ENCODE measurements around the gene KCNJ9. TPM values are rescaled to one million over a fixed set of nuclear protein-coding genes. Genes with fewer than 3 reads are reported as not detected.

KCNJ9 gene
- total RNA-seq, 2 experiments from 2014 or later = not detected

DNA sequence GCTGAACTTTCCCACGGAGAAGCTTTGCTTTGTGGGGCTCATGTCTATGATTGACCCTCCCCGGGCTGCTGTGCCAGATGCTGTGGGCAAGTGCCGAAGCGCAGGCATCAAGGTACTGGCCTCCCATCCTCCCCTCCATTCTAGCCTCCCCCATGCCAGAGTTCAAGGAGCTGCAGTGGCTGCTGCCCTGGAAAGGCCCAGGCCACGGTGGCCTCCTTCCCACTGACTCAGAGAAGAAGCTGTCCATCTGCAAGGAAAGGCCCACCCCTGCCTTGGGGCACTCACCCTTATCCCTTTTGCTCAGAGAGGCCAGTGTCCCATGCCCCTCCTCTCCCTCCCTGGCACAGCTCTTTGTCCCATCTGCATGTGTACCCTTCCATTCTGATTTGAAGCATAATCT is 49.1 kb downstream of the KCNJ9 start:
- ATAC-seq (no peak), DNase-seq (no peak)
- Mint-ChIP-seq H3K27ac (no peak overlapping the region), H3K4me1 (ENCODE audit: low read depth) (no peaks in the 10 kb centered on the region), H3K36me3 (ENCODE audit: low read depth) (no peaks in the 10 kb centered on the region), H3K4me3 (no peak overlapping the region), H3K9me3 (no peaks in the 10 kb centered on the region), H3K27me3 (peaks cover 11% of the 10 kb centered on the region)
- ChIA-PET CTCF (no interaction called here), POLR2A (interaction anchor here (0.8 kb wide), 1 partner anchor 21 kb away, joined by 3 read pairs; no protein-coding TSS in a partner anchor)
- TF ChIP-seq, protein P1, sequence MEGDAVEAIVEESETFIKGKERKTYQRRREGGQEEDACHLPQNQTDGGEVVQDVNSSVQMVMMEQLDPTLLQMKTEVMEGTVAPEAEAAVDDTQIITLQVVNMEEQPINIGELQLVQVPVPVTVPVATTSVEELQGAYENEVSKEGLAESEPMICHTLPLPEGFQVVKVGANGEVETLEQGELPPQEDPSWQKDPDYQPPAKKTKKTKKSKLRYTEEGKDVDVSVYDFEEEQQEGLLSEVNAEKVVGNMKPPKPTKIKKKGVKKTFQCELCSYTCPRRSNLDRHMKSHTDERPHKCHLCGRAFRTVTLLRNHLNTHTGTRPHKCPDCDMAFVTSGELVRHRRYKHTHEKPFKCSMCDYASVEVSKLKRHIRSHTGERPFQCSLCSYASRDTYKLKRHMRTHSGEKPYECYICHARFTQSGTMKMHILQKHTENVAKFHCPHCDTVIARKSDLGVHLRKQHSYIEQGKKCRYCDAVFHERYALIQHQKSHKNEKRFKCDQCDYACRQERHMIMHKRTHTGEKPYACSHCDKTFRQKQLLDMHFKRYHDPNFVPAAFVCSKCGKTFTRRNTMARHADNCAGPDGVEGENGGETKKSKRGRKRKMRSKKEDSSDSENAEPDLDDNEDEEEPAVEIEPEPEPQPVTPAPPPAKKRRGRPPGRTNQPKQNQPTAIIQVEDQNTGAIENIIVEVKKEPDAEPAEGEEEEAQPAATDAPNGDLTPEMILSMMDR (IDR thresholded peaks at IDR 0.05) = no peak
- intact Hi-C loops (cut with micrococcal nuclease) = no loop called here

DNA sequence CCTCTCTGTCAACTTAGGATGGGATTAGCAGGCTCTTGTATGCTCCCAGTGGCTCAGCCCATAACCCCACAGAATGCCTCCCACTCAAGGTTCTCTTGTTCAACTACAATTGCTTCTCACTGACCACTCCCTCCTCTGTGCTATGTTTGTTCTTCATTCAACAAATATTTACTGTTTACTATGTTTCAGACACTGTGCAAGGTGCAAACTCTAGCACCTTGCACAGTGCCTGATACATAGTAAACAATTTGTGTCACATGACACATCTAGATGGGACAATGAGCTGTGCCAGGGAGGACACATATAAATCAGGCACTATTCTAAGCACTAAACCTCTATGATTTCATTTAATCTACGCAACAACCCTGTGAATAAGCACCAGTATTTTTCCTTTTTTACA is 49.6 kb downstream of the KCNJ9 start:
- POLR2A ChIA-PET = interaction anchor here (0.8 kb wide), 1 partner anchor 22 kb away, joined by 3 read pairs; no protein-coding TSS in a partner anchor

DNA sequence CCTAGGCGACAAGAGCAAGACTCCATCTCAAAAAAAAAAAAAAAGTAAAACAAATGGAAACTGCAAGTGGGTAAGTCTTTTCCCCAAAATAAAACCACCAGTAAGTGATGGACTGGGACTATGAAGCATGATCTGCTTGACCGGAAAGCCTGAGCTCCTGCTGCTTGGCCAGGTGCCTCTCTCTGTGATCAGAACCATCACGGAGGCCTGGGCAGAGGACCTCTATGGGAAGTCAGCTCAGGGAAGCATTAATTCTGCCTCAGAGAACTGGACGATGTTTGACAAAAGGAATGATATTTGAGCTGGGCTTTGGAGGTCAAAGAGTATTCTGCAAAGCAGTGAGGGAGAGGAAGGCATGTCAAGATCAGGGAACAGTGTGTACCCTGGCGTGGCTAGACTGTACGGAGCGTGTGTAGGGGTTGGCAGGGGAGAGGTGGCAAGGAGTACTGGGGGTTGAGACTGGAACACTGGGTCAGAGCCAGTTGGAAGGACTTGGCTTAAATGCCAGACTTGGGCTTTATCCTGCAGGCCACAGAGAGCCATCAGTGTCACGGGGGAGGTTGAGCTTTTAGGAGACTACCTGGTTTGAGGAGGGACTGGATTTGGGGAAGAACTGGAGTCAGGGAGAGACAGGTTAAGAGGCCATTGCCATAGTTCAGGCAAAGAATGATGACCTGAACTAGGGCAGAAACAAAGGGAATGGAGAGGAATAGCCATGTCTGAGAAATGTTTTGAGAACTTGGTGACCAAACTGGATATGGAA is 50.6 kb downstream of the KCNJ9 start:
- no peaks in the 10 kb centered on the region for H3K9me3 Mint-ChIP-seq
- intact Hi-C loops (cut with micrococcal nuclease) = no loop called here
- DNase-seq = no peak
- H3K4me1 Mint-ChIP-seq (ENCODE audit: low read depth) = no peaks in the 10 kb centered on the region
- POLR2A ChIA-PET = interaction anchor here (0.6 kb wide), 1 partner anchor 84 kb away, joined by 4 read pairs; no protein-coding TSS in a partner anchor
- no peak for ATAC-seq
- TF ChIP-seq, protein P1 (IDR thresholded peaks at IDR 0.05) = no peak
- H3K4me3 Mint-ChIP-seq = no peak overlapping the region
- no peak overlapping the region for H3K27ac Mint-ChIP-seq
- CTCF ChIA-PET = interaction anchor here (1.3 to 1.4 kb wide), 2 partner anchors 23 to 46 kb away, joined by 3 to 5 read pairs; no protein-coding TSS in a partner anchor
- H3K36me3 Mint-ChIP-seq (ENCODE audit: low read depth) = no peaks in the 10 kb centered on the region
- peaks cover 11% of the 10 kb centered on the region for H3K27me3 Mint-ChIP-seq

More for the DNA sequence above, 49.6 kb downstream of the KCNJ9 start:
- no peaks in the 10 kb centered on the region for H3K36me3 Mint-ChIP-seq (ENCODE audit: low read depth)
- H3K4me1 Mint-ChIP-seq (ENCODE audit: low read depth) = no peaks in the 10 kb centered on the region
- no peak overlapping the region for H3K27ac Mint-ChIP-seq
- TF ChIP-seq, protein P1 (IDR thresholded peaks at IDR 0.05) = no peak
- CTCF ChIA-PET = interaction anchor here (1.4 kb wide), 1 partner anchor 22 kb away, joined by 3 read pairs; no protein-coding TSS in a partner anchor
- H3K27me3 Mint-ChIP-seq = peaks cover 11% of the 10 kb centered on the region
- no peak for ATAC-seq
- DNase-seq = no peak
- intact Hi-C loops (cut with micrococcal nuclease) = no loop called here
- no peaks in the 10 kb centered on the region for H3K9me3 Mint-ChIP-seq
- H3K4me3 Mint-ChIP-seq = no peak overlapping the region

DNA sequence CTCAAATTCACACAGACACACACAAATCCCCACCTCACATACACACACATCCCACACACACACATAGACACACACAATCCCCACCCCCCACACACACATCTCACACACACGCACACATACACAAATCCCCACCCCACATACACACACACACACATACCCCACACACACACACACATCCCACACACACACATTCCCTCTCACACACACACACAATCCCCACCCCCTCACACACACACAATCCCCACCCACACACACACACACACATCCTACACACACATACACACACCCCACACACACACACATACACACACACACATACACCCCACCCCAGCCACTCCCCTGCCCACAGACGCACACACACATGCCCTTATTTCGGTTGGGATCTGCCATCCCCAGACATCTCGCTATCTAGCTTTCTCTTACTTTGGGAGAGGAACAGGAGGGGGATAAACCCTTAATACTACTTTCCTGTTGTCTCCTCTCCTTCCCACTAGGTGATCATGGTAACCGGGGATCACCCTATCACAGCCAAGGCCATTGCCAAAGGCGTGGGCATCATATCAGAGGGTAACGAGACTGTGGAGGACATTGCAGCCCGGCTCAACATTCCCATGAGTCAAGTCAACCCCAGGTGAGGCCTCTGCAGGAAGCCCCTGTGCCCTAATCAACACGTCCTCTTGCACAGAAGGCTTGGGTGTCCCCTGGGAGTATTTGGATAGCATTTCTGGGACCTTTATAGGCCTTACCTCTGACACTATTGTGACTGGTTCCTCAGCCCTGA is 52.8 kb downstream of the KCNJ9 start:
- Mint-ChIP-seq H3K4me1 (ENCODE audit: low read depth) (no peaks in the 10 kb centered on the region), H3K27me3 (peaks cover 11% of the 10 kb centered on the region), H3K9me3 (no peaks in the 10 kb centered on the region), H3K4me3 (no peak overlapping the region), H3K36me3 (ENCODE audit: low read depth) (no peaks in the 10 kb centered on the region), H3K27ac (no peak overlapping the region)
- ChIA-PET CTCF (no interaction called here), POLR2A (no interaction called here)
- no peak for DNase-seq
- ATAC-seq = no peak
- TF ChIP-seq, protein P1 (IDR thresholded peaks at IDR 0.05) = no peak
- intact Hi-C loops (cut with micrococcal nuclease) = no loop called here
